Mesothelial cell of epicardium (in vitro differentiated cells): ENCODE results near the gene MYO1E. TPM values are rescaled to one million over a fixed set of nuclear protein-coding genes. Genes with fewer than 3 reads are reported as not detected.

Experiments
- DNase-seq, 2 experiments: peaks; one replicate each; pipeline ENCODE4 v3.0.0; 2021; ENCODE audit warnings: low spot score in 2 of 2; ENCODE audit not compliant: unreplicated experiment in 2 of 2
- H3K27ac Mint-ChIP-seq: 2 replicates; pipeline ENCODE4 v1.8.0; 2021; ENCODE audit warnings: mixed read lengths
- H3K27me3 Mint-ChIP-seq: 2 replicates; pipeline ENCODE4 v1.8.0; 2021; ENCODE audit warnings: low read depth, mixed read lengths
- H3K36me3 Mint-ChIP-seq: 2 replicates; pipeline ENCODE4 v1.8.0; 2021; ENCODE audit warnings: mixed read lengths
- H3K4me1 Mint-ChIP-seq: 2 replicates; pipeline ENCODE4 v1.8.0; 2021; ENCODE audit warnings: mixed read lengths
- H3K4me3 Mint-ChIP-seq: 2 replicates; pipeline ENCODE4 v1.8.0; 2021; ENCODE audit warnings: mild to moderate bottlenecking, moderate library complexity, mixed read lengths
- H3K9me3 Mint-ChIP-seq: 2 replicates; pipeline ENCODE4 v1.8.0; 2021; ENCODE audit warnings: mixed read lengths
- total RNA-seq: library from RNA; stranded (reverse); gene quantifications from 3 replicates; pipeline ENCODE4 v1.2.1, GENCODE V29; 2021
- TF ChIP-seq, protein P1 (sequence below): fragments of 200-600 bp; sonication (generic); IDR thresholded peaks from one replicate; pipeline ENCODE4 v1.5.0; 2021; ENCODE audit warnings: antibody characterized with exemption; ENCODE audit not compliant: unreplicated experiment

The MYO1E gene
- total RNA-seq, 1 donor from 2014 or later, result 54.2 TPM

DNA sequence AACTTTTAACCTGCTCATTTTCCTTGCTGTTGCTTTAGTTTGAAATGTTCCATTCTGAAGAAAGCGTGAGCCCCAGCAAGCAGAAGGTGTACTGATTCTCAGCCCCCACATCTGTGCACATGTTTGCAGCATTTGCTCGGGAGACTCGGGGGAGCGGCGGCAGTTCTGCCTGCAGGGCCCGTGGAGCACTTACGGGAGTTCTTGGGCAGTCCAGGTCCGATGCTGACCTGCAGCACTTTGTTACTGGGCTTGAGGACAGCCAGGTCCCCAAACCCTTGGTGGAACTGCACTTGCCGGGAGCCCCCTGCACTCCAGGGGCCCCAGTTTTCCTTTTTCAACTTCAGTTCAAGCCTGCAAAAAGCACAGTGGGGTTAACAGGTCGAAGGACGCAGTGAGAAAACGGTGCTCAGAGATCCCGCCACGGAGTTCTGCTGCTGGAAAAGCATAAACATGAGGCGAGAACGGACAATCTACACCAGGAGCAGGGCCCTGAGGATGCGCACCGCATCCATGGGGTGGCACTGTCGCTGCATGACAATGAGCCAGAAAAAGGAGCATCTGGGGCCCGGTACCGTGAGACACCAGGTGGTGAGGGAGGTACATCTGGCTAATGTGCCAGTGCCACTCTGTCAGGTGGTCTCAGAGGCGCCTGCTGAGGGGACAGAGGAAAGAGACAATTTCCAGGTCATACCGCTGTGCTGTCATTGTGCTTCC is 211.6 kb downstream of the MYO1E start:
- H3K27ac Mint-ChIP-seq, result no peak overlapping the region
- TF ChIP-seq, protein P1, sequence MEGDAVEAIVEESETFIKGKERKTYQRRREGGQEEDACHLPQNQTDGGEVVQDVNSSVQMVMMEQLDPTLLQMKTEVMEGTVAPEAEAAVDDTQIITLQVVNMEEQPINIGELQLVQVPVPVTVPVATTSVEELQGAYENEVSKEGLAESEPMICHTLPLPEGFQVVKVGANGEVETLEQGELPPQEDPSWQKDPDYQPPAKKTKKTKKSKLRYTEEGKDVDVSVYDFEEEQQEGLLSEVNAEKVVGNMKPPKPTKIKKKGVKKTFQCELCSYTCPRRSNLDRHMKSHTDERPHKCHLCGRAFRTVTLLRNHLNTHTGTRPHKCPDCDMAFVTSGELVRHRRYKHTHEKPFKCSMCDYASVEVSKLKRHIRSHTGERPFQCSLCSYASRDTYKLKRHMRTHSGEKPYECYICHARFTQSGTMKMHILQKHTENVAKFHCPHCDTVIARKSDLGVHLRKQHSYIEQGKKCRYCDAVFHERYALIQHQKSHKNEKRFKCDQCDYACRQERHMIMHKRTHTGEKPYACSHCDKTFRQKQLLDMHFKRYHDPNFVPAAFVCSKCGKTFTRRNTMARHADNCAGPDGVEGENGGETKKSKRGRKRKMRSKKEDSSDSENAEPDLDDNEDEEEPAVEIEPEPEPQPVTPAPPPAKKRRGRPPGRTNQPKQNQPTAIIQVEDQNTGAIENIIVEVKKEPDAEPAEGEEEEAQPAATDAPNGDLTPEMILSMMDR, result no peak
- peaks cover 19% of the 10 kb centered on the region for H3K4me1 Mint-ChIP-seq
- no peaks in the 10 kb centered on the region for H3K27me3 Mint-ChIP-seq
- H3K36me3 Mint-ChIP-seq, result peaks cover 23% of the 10 kb centered on the region
- no peak for DNase-seq
- H3K4me3 Mint-ChIP-seq, result no peak overlapping the region
- peaks cover 4% of the 10 kb centered on the region for H3K9me3 Mint-ChIP-seq

DNA sequence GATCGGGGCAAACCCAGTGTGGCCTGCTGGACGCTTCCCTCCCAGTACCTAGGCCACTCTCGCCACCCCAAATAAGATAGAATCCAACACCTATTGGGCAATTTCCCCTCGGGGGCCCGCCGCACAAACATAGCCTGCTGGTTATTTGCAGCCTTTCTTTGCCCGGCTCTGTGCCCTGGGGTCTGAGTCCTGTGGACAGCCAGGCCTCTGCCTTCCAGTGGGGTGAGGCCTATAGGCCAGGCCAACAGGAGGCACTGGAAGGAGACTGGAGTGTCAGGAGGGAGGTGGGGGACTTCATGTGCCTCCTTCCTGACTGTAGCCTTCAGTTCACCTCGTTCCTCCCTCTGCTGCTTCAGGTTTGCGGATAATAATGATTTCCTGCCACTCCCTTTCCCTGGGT is 213.5 kb downstream of the MYO1E start:
- H3K27ac Mint-ChIP-seq, result no peak overlapping the region
- H3K27me3 Mint-ChIP-seq, result no peaks in the 10 kb centered on the region
- no peak for DNase-seq
- peaks cover 14% of the 10 kb centered on the region for H3K4me1 Mint-ChIP-seq
- H3K9me3 Mint-ChIP-seq, result no peaks in the 10 kb centered on the region
- TF ChIP-seq, protein P1, result no peak
- H3K36me3 Mint-ChIP-seq, result peaks cover 33% of the 10 kb centered on the region
- no peak overlapping the region for H3K4me3 Mint-ChIP-seq

DNA sequence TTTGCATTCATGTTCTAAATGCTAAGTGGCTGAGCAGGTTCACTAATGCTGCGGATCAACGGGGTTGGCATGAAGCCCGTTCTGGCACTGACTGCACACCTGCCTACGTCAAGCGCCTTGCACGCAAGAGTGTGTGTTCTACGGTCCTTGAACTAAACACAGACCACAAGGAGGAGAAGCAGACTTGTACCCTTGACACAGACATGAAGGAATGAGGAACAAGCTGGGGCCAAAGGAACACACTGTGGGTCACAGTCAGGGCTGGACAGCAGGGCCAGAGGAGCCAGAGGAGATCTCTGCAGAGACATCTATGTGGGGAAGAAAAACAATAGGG is 214.0 kb downstream of the MYO1E start:
- H3K4me3 Mint-ChIP-seq, result no peak overlapping the region
- H3K9me3 Mint-ChIP-seq, result no peaks in the 10 kb centered on the region
- no peak for DNase-seq
- peaks cover 11% of the 10 kb centered on the region for H3K4me1 Mint-ChIP-seq
- no peaks in the 10 kb centered on the region for H3K27me3 Mint-ChIP-seq
- TF ChIP-seq, protein P1, result no peak
- H3K27ac Mint-ChIP-seq, result no peak overlapping the region
- H3K36me3 Mint-ChIP-seq, result peaks cover 32% of the 10 kb centered on the region

DNA sequence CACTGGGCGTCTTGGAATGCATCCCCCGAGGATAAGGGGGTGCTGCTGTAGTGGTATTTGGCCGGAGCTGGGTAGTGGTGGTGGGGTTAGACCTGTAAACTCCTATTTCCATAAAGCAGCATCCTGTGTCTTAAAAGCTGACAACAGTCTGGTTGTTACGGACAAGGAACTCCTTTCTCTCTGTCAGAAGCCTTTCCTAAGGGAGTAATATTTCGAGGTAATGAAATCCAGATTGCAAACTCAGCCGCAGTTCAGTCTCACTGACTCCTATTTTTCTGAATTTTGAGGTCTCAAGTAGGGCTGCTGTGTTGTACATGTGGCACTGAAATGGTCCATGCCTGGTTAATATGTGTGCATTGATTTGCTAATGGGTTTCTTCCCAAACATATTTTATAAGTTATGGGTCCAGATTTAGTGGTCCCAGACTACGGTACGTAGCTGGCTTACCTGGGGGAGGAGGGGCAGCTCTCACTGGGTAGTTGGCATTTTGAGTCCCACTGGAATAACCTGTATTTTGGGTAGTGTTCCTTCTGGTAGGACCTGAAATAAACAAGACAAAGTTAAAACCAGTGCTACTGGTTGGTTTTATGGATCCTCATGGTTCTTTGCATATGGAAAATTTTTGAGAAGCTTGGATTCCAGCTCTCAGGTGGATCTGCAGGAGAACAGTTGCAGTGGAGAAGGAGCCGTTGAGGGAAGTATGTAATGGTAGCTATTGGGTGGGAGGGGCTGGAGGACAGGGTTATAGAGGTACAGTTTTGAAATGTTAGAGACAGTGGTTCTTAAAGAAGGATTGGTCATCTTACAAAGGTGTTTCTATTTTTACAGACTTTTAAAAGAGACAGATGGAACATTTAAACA is 214.6 kb downstream of the MYO1E start:
- Mint-ChIP-seq H3K27me3 (no peaks in the 10 kb centered on the region), H3K9me3 (no peaks in the 10 kb centered on the region), H3K4me1 (peaks cover 8% of the 10 kb centered on the region), H3K36me3 (peaks cover 37% of the 10 kb centered on the region), H3K4me3 (no peak overlapping the region), H3K27ac (peak overlapping the region; percentile 43)
- no peak for DNase-seq
- TF ChIP-seq, protein P1, result no peak

DNA sequence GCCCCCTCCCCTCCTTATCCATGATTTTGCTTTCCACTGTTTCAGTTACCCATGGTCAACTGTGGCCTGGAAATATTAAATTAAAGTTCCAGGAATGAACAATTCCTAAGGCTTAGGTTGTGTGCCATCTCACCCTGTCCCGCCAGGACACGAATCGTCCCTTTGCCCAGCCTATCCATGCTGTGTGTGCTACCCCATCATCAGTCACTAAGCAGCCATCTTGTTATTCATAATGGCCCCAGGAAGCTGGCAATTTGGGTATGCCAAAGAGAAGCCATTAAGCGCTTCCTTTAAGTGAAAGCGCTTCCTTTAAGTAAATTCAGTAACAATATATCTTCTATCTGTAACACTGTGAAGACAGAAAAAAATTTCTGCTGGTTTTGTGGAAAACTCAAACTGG is 215.3 kb downstream of the MYO1E start:
- H3K27ac Mint-ChIP-seq, result peak overlapping the region; percentile 43
- TF ChIP-seq, protein P1, result no peak
- H3K4me1 Mint-ChIP-seq, result peaks cover 6% of the 10 kb centered on the region
- H3K9me3 Mint-ChIP-seq, result no peaks in the 10 kb centered on the region
- no peaks in the 10 kb centered on the region for H3K27me3 Mint-ChIP-seq
- DNase-seq, result no peak
- no peak overlapping the region for H3K4me3 Mint-ChIP-seq
- H3K36me3 Mint-ChIP-seq, result peaks cover 42% of the 10 kb centered on the region
